ENCODE measurements around the gene LSM14B.

LSM14B gene

GRCh38 chr20:62157387-62158087 is 35.3 kb downstream of the LSM14B start:
- H3K4me3 ChIP-seq (ENCODE audit: low read length) = no peak overlapping the region
- no peak for DNase-seq (ENCODE audit: low read depth, low spot score)

GRCh38 chr20:62158088-62158400 is 35.8 kb downstream of the LSM14B start:
- DNase-seq (ENCODE audit: low read depth, low spot score) = no peak
- H3K4me3 ChIP-seq (ENCODE audit: low read length) = no peak overlapping the region

- H3K4me3 ChIP-seq (ENCODE audit: low read length) = no peak overlapping the region
- DNase-seq (ENCODE audit: low read depth, low spot score) = no peak
Measured at GRCh38 chr20:62158541-62158940, 36.3 kb downstream of the LSM14B start.

- no peak overlapping the region for H3K4me3 ChIP-seq (ENCODE audit: low read length)
- no peak for DNase-seq (ENCODE audit: low read depth, low spot score)
Measured at GRCh38 chr20:62159052-62159451, 36.8 kb downstream of the LSM14B start.

GRCh38 chr20:62159839-62160238 is 37.6 kb downstream of the LSM14B start:
- H3K4me3 ChIP-seq (ENCODE audit: low read length) = no peak overlapping the region
- DNase-seq (ENCODE audit: low read depth, low spot score) = no peak

- H3K4me3 ChIP-seq (ENCODE audit: low read length) = no peak overlapping the region
- no peak for DNase-seq (ENCODE audit: low read depth, low spot score)
Measured at GRCh38 chr20:62160253-62160652, 38.0 kb downstream of the LSM14B start.

GRCh38 chr20:62160876-62161275 is 38.6 kb downstream of the LSM14B start:
- H3K4me3 ChIP-seq (ENCODE audit: low read length) = no peak overlapping the region
- no peak for DNase-seq (ENCODE audit: low read depth, low spot score)

- DNase-seq (ENCODE audit: low read depth, low spot score) = no peak
- H3K4me3 ChIP-seq (ENCODE audit: low read length) = no peak overlapping the region
Measured at GRCh38 chr20:62161347-62161746, 39.1 kb downstream of the LSM14B start.

GRCh38 chr20:62162765-62163484 is 40.6 kb downstream of the LSM14B start:
- no peak for DNase-seq (ENCODE audit: low read depth, low spot score)
- H3K4me3 ChIP-seq (ENCODE audit: low read length) = no peak overlapping the region

GRCh38 chr20:62163485-62163865 is 41.2 kb downstream of the LSM14B start:
- no peak overlapping the region for H3K4me3 ChIP-seq (ENCODE audit: low read length)

GRCh38 chr20:62163986-62164762 is 41.9 kb downstream of the LSM14B start:
- no peak for DNase-seq (ENCODE audit: low read depth, low spot score)
- no peak overlapping the region for H3K4me3 ChIP-seq (ENCODE audit: low read length)

More at GRCh38 chr20:62163485-62163865, 41.2 kb downstream of the LSM14B start:
- DNase-seq (ENCODE audit: low read depth, low spot score) = no peak

- H3K4me3 ChIP-seq (ENCODE audit: low read length) = no peak overlapping the region
- no peak for DNase-seq (ENCODE audit: low read depth, low spot score)
Measured at GRCh38 chr20:62164879-62165761, 42.8 kb downstream of the LSM14B start.

GRCh38 chr20:62165762-62166399 is 43.6 kb downstream of the LSM14B start:
- no peak for DNase-seq (ENCODE audit: low read depth, low spot score)
- H3K4me3 ChIP-seq (ENCODE audit: low read length) = no peak overlapping the region

- no peak for DNase-seq (ENCODE audit: low read depth, low spot score)
- no peak overlapping the region for H3K4me3 ChIP-seq (ENCODE audit: low read length)
Measured at GRCh38 chr20:62167474-62167873, 45.2 kb downstream of the LSM14B start.

- DNase-seq (ENCODE audit: low read depth, low spot score) = peak; percentile 19
- H3K4me3 ChIP-seq (ENCODE audit: low read length) = no peak overlapping the region
Measured at GRCh38 chr20:62168061-62168460, 45.8 kb downstream of the LSM14B start.

- no peak overlapping the region for H3K4me3 ChIP-seq (ENCODE audit: low read length)
- no peak for DNase-seq (ENCODE audit: low read depth, low spot score)
Measured at GRCh38 chr20:62168890-62169435, 46.7 kb downstream of the LSM14B start.

- DNase-seq (ENCODE audit: low read depth, low spot score) = no peak
- H3K4me3 ChIP-seq (ENCODE audit: low read length) = no peak overlapping the region
Measured at GRCh38 chr20:62170536-62170935, 48.3 kb downstream of the LSM14B start.

- no peak for DNase-seq (ENCODE audit: low read depth, low spot score)
Measured at GRCh38 chr20:62171245-62171644, 49.0 kb downstream of the LSM14B start.

GRCh38 chr20:62172666-62173065 is 50.4 kb downstream of the LSM14B start:
- DNase-seq (ENCODE audit: low read depth, low spot score) = no peak
- H3K4me3 ChIP-seq (ENCODE audit: low read length) = no peak overlapping the region

More at GRCh38 chr20:62171245-62171644, 49.0 kb downstream of the LSM14B start:
- H3K4me3 ChIP-seq (ENCODE audit: low read length) = no peak overlapping the region

Measured in Jurkat, Clone E6-1 (cell line).